GM21717 (cell line): Measurements from ENCODE around the gene FAM241B.

ENCODE experiments used
- ATAC-seq: cut with Tn5 transposase; IDR thresholded peaks from one replicate; pipeline ENCODE4 v1.9.1; 2021; ENCODE audit warnings: mild to moderate bottlenecking, moderate library complexity; ENCODE audit not compliant: unreplicated experiment

FAM241B gene, protein sequence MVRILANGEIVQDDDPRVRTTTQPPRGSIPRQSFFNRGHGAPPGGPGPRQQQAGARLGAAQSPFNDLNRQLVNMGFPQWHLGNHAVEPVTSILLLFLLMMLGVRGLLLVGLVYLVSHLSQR

DNA sequence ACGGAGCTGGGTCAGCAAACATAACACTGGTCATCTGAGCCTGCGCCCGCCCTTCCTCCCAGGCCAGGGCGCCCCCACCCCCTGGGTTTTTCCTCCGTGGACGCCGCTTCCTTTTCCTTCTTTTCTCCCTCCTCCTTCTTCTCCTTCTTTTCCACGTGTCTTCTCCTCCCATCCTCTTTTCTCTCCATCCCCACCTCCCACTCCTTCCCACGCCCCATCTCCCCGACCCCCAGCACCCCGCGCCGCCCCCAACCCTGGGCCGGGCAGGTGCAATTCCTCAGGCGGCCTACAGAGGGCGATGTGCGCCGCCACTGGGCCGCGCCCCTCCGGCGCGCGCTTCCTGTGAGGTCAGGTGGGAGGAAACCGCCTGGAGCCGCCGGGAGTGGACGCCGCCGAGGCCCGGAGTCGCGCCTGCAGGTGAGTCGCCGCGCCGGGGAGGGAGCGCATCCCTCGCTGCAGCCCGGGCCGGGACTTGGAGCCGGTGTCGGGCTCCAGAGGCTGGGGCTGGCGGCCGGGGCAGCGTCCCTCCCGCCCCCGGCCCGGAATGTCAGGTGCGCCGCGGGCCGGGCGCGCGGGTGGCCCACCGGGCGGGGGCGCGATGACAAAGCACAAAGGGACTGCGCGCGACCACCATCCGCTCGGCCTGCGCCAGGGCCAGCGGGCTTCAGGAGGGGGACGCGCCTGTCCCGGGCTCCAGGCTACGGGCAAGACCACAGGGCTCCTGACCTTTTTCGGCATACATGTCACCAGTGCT lies at the start of gene FAM241B:
TSS of gene FAM241B (plus strand) at position 351 of the 754 bp plus-strand sequence. CDS start 1,497 bp downstream, outside the sequence.
- no peak for ATAC-seq

DNA sequence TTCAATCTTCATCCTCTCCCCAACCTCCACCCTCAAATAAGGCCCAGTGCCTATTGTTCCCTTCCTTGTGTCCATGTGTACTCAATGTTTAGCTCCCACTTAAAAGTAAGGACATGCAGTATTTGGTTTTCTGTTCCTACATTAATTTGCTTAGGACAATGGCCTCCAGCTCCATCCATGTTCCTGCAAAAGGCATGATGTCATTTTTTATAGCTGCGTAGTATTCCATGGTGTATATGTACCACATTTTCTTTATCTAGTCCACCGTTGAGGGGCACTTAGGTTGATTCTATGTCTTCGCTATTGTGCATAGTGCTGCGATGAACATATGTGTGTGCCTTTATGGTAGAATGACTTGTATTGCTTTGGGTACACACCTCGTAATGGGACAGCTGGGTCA lies 49.6 kb upstream of the FAM241B start:
- no peak for ATAC-seq

DNA sequence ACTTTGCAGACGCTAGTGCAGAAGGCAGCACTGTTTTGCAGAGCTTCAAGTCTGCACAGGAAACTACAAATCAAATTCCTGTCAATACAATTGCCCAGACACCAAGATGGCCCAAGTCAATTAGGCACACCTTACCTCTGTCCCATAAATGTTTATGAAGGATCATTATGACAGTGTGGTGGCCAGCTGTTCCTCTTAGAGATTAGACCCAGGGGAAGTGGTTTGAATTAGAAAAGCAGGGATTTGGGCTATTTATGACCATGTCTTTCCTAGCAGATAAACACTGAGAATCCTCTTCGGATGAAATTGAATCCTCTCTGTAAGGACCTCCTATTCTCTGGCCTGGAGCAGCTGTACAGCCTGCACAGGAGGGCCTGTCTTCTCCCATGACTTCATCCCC lies 46.9 kb upstream of the FAM241B start:
- no peak for ATAC-seq

DNA sequence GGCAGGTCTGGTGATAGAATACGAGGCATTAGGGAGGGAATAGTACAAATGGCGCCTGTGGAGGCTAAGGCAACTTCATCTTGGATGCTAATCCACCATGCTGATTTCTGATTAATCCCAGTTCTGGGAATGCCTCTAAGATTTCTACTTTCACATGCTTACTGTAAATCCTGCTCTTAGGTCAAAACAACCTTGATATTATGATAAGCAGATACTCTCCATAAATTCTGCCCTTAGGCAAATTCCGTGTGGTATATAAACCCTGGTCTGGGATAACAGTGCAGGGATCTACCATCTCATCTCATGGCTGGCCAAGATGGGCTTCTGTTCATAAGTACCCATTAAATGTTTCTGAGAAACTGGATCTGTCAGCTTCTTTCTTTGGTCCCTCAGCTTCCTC lies 45.4 kb upstream of the FAM241B start:
- ATAC-seq, result no peak

DNA sequence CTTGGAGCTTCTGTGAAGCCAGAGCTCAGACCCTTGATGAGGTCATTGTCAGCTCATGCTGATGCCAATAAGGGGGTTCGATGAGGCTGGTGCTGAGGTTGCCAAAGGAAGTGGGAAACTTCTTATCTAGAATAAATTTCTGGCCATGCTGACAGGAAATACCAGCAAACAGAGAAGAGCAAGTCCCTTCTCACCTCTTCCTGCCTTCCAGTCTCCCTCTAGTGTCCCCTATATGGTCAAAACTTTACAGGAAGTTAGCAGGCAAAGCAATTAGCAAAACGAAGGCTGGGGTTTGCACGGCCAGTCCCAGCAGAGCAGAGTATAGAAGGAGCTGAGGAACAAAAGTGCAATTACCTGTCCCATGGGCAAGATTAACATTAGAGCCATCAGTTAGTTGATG lies 41.7 kb upstream of the FAM241B start:
- no peak for ATAC-seq

DNA sequence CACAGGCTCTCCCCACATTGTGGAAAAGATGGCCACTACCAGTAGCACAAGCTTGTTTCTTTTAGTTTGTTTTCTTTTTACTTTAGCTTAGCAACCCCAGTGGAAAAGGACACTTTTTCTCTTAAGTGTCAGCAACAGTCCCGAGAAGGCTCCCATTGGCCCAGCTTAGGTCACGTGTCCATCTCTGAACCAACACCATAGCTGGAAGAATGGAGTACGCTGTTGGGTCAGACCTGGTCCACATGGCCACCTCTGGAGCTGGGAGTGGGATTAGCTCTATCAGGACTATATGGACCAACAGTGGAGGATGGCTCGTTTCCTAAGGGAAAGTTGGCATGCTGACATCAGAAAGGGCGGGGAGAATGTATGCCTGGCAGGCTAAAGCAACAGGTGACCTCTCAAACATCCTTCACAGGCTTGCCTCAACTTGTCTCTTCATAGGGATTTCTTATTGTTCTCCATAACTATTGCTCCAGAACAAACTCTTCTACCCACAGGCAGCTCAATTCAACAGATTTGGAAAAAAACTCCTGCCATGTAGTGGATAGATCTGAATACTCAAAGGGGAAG lies 29.2 kb upstream of the FAM241B start:
- no peak for ATAC-seq

DNA sequence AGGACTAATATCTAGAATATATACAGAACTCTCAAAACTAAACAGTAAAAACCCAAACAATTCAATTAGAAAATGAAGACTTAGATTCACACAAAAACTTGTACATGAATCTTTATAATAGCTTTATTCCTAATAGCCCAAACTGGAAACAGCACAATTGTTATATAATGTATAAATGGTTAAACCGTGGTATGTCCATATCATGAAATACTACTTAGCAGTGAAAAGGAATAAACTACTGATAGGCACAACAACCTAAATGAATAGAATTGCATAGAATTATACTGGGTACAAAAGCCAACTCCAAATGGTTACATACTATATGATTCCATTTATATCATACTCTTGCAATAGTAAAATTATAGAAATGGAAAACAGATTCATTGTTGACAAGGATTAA lies 21.0 kb upstream of the FAM241B start:
- no peak for ATAC-seq

DNA sequence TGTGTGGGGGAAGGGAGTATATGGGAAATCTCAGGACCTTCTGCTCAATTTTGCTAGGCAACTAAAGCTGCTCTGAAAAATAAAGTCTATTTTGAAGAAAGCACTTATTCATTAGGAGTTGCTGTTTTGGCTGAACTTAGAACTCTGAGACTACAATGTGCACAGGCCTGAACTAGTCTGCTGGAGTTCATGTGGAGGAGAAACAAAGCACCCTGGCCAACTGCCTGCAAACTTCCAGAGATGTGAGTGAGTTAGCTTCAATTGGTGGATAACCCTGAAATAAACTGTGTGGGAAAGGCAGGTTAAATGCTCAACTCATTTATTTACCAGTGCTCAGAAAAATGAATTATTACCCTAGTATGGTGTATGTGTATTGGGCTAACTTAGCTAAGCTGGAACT lies 17.3 kb upstream of the FAM241B start:
- ATAC-seq, result no peak

DNA sequence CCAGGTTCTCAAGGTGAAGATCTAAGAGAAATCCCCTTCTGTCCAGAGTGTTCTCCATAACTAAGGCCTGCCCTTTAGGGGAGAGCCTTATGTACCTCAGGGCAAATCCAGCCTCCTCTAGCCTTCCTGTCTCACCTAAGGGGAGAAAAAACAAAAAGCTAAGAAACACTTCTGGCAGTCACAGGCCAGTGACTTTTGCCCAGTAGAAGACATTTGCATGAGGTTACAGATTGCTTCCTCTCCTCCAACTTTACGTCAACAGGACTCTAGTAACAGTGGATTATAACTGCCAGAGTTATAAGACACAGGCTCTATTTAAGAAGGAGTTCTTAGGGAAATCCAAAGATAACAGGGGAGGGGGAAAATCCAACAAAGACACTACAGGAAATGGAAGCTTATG lies 15.9 kb upstream of the FAM241B start:
- ATAC-seq, result no peak

DNA sequence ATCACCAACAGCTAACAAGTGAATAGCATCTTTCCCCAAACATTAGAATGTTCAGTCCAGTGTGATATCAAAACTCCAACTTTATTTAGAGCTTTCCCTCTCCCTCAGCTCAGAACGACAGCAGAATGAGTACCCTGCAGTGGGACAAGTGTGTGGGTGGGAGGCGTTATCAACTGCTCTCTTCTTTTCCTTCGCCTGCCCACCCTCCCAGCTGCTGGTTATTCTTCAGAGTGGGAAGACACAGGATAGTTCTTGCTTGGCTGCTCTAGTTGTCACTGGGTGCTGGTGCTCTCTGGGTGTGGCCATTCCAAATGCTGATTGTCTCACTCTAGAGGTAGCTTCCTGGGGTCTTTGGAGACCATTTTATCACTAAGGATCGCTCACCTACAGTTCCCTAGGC lies 13.7 kb upstream of the FAM241B start:
- ATAC-seq, result no peak

DNA sequence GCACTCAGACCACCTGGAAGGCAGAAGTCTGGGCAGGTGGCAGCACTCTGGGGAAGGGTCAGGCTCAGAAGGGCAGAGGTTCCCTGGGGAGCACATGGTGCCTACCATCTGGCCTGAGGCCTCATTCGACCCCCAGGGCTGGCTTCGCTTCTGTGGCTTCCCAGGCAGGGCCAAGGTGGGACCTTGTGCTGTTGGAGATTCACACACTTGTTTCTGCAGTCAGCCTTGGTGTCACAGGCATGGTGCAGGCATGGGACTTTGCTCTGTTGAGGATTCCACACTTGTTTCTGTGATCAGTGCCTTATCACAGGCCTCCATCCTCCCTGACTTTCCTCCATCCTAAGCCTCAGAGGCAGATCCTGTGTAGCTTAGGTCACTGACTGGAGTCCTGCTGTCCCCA lies 11.3 kb upstream of the FAM241B start:
- no peak for ATAC-seq

DNA sequence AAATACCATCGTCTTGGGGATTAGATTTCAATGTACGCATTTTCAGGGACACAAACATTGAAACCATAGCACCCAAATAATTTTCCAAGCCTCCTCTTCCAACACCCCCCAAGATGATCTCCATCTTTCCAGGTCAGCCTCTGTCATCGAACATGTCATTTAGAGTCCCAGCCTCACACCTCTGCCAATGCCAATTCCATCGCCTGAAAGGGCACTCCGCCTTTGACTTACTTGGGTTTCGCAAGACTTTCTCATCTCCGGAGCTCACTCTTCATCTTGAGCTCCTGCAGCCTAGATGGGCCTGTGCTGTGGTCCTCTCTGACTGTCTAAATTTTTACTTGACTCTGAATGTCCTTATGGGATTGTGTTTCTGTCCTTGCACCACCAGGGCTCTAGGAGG lies 10.4 kb upstream of the FAM241B start:
- no peak for ATAC-seq

DNA sequence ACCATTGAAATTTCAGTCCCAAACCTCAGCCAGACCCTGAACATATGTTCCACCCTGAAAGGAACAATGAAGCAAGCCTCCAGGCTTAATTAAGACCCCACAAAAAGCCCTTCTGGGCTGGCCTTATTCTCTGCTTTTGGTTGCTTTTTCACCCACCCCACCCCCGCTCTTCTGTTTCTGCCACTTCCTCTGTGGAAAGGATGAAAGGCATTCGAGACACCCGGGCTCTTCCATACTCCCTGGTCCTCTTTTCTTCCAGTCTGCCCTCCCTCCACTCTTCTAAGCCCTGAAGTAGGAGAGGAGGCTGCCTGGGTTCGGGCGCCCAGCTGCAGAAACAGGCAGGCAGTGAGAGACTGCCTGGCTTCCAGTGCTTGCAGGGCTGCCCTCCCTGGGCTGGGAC lies 9.4 kb upstream of the FAM241B start:
- no peak for ATAC-seq

DNA sequence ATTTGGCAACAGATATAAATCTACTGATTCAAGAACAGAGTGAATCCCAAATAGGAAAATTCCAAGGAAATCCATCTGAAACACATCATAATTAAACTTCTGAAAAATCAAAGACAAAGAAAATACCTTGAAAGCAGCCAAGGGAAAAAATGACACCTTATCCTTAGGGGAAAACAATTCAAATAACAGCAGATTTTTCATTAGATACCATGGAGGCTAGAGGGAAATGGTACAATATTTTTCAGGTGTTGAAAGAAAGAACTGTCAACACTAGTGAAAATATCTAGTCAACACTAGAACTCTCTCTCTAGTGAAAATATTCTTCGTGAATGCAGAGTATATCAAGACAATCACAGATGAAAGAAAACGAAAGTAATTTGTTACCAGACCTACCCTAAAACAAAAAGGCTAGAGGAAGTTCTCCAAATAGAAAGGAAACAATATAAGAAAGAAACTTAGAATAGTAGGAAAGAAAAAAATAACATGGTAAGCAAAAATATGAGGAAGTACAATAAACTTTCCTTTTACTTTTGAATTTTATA lies 5.7 kb upstream of the FAM241B start:
- no peak for ATAC-seq

DNA sequence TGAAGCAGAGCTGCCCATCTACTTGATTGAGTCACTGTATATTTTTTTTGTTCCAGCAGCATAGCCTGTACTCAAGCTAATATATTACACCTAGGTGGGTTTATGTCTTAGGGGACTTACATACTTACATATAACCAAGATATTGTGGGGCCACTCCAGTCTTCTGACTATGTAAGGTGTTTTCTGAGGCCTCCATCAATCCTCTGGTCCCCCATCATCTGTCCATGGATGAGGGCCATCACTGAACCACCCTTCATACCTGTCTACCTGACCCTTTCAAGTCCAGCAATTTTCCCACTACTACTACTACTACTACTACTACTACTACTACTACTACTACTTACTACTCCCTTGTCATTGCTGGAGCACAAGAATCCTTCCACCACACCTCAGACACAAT lies 3.2 kb upstream of the FAM241B start:
- no peak for ATAC-seq

DNA sequence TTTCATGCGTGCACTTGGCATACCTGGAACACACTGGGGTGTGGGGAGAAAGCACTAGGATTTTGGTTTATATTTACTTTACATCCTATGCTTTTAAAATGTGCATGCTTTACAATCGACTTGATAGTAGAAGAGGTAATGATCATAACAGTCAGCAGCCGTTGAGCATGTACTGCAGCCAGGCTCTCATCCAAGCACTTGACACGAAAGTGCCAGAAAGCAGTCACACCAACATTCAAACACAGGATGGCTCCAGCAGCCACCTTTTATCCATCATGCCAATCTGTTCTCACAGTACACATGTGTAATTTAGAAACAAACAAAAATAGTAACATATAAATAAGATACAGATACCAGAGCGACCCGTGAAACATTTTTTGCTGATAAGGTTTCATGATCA lies 1.2 kb upstream of the FAM241B start:
- ATAC-seq, result no peak

DNA sequence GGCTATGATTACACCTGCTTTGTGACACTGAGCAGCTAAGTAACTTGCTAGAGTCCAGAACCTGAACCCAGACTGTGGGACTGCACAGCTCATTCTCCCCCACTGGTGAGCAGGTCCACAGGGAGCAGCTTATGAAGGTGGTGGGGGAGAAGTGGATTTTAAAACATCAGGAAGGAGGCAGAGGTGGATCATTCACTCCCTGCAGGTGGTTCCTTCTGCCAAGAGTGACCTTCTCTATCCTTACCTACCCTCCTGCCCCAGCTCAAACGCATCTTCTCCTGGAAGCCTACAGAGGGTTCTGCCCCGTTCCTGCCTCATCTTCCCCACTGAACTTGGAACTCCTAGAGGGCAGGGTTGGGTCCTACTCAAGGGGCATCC lies 539 bp upstream of the FAM241B start:
- no peak for ATAC-seq

DNA sequence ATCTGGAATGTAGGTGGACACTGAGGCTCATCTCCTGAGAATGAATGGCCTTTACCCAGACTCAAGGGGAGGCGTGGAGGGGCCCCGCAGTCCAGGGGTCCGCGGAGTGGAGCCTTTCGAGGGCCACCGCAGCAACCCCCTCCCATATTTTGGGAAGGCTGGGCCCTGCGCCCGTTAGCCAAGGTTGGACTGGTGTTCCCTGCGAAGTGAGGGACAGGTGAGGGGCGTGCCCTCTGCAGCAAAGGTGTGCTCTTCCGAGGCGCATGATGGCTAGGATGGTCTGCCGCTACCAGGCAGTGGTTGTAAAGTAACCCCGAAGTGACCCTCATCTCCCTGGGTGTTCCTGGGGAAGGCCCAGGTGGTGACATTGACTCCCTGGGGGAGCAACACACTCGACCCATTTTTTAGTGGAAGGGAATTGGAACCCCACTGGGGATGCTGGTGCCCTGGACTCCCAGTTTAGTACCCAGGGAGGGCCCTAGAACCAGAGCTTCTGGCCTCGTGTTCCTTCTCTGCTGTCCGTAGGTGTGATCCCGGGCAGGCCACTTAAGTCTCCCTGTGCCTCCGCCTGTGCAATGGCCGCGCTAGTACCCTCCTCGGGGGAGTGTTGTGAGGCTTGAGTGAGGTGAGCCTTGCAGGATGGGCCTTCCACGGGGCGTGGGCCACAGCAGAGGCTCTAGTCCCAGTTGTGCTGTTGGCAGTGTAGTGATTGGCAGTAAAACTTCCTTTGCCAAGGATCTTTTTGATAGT lies 779 bp downstream of the FAM241B start:
- ATAC-seq, result no peak

DNA sequence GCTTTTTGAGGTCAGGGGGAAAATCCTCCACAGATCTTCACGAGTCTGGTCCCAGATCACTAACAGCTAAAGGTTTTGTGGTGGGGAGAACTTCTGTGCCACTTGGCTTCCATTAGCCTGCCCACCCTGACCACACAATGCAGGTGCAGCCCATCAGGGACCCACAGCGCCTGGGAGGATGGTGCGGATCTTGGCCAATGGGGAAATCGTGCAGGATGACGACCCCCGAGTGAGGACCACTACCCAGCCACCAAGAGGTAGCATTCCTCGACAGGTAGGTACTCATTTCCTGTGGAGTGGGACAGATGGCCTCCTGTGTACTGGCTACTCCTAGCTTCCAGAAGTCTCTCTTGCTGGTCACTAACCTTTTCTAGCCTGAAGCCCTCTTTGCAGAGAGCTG lies 1.5 kb downstream of the FAM241B start:
- ATAC-seq, result no peak

DNA sequence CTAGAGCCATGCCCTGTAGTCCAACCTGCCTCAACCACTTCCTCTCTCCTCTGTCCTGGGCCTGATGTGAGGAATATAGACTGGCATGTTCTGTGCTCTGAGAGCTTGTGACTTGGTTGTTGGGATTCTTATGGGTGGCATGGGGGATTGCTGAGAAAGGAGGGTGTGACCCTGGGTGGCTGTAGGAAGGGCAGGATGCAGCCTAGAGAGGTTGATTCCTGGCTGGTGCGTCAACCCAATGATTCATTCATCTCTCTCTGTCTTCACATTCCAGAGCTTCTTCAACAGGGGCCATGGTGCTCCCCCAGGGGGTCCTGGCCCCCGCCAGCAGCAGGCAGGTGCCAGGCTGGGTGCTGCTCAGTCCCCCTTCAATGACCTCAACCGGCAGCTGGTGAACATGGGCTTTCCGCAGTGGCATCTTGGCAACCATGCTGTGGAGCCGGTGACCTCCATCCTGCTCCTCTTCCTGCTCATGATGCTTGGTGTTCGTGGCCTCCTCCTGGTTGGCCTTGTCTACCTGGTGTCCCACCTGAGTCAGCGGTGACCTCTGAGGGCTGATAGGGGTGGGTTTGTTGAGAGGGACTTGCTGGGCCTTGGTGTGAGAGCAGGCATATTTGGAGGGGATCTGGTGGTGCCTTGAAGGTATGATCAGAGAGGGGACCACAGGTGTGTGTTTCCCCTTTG lies 2.6 kb downstream of the FAM241B start:
- ATAC-seq, result no peak
